Measurements from ENCODE around the gene CCDC97.
A peak's percentile ranks its signal among the peaks of the same experiment; 100 is the strongest.

The CCDC97 gene

DNA sequence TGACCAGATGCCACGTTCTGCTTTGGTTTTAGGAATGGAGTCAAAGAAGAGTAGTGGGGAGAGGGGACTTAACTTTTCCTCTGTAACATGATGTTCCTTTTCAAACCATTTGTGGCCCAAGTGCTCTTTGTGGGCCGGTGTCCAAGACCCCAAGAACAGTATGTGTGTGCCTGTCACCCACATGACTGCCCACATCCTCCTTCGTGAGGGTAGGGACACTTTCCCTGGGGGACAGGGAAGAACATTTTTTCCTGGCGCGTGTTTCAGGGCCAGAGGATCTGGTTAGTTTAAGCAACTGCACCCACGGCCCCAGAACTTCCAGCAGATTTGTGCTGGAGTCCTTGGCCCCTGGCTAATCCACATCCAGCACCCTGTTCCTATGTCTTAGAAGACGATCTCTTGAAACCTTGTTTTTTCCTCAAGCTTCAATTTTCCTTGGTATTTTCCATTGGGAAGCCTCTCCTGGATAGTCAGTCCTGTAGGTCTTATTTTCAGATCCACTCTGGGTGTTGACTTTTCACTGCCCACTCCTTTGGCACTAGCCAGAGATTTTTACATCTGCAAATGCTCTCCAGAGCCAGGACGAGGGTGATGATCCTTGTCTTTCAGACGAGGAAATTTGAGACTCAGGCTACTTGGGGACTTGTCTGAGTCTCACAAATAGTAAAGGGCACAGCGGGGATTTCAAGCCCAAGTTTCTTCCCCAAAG lies 10.8 kb upstream of the CCDC97 start:
- DNase-seq: no peak

DNA sequence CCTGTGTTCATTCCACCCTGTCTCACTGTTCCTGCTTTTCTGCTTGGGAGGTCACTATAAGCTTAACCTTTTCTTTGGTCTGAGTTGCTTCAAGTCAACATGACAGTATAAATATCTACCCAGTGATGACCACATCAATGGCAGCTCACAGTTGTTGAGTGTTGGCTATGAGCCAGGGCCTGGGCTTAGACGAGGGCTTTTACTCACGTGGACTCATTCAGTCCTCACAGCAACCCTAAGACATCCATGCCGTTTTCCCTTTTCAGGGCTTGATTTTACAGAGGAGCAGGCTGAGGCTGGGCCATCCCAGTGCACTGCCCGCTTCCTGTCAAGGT lies 10.2 kb upstream of the CCDC97 start:
- no peak for DNase-seq

DNA sequence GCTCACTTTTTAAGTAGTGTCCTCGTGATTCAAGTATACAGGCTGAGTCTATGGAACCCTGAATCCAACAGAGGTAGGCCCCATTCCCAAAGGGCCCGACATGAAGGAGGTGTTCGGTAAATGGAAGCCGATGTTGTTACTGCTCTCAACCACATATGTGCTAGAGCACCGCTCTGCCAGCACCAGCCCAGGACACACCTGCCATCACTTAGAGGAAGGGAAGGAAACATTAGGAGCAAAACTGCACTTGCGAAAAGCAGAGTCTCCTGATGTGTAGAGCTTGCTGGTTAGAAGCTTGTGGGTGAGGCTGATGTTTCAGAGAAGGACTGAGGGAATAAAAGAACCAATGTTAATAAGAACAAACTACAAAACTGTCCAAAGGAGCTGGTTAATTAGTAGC lies 9.4 kb upstream of the CCDC97 start:
- DNase-seq: no peak

DNA sequence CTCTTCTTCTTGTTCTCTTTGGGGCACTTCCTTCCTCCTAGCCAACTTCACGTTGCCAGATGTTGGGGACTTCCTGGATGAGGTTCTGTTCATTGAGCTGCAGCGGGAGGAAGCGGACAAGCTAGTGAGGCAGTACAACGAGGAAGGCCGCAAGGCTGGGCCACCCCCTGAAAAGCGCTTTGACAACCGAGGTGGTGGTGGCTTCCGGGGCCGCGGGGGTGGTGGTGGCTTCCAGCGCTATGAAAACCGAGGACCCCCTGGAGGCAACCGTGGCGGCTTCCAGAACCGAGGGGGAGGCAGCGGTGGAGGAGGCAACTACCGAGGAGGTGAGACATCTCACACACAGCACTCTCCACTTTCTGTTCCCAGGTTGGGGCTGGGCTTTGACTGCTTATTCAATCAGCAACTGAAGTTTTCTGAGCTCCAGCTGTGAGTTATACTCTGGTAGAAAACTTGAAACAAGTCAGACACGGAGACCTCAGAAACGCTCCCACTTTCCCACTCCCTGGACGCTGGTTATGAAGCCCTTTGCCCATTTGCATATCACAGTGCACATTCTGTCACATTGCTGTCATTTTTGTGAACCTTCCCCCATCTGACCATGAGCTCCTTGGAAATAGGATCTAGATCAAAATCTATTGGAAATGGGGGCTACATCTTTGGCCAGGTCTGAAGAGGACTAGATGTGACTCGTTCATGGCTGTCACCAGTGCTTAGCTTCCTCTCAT lies 7.2 kb upstream of the CCDC97 start:
- DNase-seq: no peak

DNA sequence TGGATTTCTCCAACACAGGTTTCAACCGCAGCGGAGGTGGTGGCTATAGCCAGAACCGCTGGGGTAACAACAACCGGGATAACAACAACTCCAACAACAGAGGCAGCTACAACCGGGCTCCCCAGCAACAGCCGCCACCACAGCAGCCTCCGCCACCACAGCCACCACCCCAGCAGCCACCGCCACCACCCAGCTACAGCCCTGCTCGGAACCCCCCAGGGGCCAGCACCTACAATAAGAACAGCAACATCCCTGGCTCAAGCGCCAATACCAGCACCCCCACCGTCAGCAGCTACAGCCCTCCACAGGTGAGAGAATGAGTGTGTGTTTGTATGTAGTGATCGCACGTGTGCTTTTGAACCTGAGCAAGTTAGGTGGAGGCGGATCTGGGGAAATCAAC lies 6.0 kb upstream of the CCDC97 start:
- no peak for DNase-seq

DNA sequence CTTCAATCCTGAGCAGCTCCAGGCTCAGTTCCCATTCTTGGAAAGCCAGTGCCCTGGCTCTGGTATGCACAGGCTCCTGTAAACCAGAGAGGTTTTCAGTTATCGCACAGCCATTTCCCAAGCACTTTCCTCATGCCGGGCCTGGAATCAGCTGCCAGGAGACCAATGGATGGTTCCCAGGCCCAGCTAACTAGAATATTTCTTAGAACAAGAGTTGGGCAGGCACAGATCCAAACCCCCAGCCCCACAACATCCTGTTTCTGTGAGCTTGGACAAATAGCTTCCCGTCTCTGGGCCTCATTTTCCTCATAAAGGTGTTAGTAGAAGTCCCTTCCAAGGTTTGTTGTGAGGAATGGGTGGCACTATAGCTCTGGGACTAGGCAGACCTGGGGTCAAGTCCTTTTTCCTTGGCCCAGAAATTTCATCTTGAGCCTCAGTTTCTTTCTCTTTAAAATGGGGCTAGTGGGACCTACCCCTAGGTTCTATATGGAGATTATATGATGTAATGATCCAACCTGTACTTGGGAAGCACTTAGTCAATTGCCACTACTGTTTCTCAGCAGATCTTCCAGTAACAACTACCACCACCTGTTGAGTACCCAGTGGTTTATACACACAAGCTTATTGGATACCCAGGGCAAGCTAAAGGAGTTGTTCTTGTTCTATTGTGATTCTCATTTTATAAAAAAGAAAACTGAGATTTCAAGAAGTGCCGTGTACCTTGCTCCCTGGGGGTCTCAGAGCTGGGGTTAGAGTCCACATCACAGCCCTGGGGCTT lies 5.1 kb upstream of the CCDC97 start:
- no peak for DNase-seq

DNA sequence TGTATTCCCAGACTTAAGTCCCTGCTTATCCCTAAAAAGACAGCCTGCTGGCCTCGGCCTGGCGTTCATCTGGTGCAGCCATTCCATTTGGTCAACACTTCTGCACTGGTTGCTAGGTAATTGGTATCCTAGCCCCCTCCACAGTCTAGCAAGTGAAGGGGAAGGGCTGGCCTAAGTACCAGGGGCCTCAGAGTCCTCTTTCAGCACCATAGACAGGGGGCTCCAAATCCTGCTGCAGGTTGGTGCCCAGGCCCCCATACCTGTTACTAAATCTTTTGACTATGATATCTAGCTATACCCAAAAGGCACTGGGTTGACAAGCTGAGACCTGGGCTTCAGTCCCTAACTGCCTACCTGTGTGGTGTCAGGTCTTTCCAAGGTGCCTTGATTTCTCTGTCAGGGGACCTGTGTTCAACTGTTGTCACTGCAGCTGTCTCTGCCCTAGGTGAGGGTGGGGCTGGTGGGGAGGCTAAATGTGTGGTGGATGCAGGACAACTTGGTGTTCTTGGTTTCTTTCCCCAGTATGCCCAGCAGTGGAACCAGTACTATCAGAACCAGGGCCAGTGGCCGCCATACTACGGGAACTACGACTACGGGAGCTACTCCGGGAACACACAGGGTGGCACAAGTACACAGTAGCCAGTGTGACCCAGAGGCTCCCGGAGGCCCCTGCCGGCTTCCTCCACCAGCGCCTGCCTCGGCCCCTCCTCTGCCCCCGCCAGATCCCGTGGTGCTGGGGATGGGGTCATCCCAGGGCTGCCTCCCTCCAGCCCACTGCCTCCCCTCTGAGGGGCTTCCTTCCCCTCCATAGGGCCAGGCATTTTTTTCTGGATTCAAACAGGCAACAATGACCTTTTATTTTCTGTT lies 3.8 kb upstream of the CCDC97 start:
- DNase-seq: no peak

DNA sequence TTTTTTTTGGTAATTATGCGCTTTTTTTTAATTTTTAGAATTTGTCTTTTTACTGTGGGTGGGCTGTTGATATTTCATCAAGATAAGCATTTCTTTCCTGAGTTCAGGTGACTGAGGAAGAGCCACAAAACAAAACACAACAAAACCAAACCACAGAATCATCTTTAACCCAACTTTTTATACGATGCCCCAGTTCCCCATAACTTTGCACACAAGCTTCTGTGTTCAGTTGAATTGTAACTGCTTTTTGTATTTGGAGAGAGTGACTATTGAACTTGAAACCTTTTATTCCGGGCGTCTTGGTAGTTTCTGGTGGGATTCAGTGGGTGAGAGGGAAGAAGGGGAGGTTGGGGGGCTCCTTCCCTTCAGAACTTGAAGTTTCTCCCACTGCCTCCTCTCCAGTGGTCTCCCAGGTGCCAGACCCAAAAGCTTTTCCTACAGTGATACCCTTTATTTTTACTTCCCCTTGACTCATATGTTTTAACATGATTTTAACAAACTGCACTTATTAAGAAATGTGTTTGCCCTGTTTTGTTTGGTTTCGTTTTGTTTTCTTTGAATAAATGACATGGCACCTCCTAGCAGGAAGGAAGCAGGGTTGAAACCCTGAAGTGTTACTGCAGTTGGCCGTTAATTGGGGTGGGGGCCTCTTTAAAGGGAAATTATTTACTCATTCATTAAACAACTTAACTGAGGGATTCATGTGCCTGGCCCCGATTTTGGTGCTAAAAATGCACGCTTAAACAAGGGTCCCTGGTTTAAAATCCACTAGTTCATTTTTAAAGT lies 2.7 kb upstream of the CCDC97 start:
- DNase-seq: no peak

DNA sequence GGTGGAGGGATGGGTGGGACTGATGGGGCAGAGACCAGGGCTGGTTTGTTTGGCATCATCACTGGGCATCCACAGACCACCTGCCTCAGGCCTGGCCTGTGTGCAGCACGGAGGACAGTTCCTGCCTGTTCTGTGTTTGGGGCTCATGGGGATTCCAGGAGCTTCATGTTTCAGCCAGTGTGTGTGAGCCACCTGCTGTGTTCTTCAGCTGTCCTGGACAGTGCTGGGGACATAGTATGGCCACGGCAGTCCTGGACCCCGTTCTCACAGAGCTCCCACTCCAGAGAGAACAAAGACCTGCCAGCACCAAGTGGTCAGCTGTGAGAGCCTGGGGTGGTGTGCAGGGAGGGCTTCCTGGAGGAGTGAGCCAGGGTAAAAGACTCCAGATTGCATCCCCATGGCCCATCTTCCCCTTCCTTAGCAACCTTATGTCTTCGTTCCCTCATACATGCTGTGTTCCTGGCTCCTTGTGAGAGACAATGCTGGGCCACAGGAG lies 2.0 kb upstream of the CCDC97 start:
- DNase-seq: no peak

DNA sequence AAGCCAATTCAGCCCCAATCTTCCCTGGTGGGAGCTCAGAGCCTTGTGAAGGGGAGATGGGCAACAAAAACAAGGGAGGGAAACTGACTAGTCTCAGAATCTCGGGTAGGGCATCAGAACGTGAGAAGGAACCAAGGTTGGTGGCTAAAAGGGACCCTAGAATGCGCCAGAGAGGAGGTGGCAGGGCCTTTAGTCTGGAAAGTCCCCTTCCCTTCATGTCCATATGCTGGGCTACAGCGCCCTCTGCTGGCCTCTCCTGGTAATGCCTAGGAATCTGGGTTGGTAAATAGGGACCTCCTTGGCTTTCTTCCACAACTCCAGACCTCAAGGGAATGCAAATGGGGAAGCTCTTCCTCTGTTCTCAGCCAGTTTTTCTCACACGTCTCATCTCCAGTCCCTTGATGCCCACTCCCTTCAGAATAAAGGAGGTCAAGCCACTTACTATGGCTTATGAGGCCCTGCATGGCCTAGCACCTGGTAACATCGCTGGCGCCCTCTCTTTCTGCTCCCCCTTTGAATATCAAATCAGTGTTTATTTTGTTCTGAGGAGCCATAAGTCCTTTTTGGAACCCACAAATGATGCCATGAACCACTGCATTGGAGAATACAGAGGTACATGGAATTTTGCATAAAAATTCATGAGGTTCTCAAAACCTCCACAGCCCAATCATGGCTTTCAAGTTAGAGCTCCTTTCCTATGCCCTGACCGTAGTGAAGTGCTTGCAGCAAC lies 1.4 kb upstream of the CCDC97 start:
- peak; percentile 80 for DNase-seq

DNA sequence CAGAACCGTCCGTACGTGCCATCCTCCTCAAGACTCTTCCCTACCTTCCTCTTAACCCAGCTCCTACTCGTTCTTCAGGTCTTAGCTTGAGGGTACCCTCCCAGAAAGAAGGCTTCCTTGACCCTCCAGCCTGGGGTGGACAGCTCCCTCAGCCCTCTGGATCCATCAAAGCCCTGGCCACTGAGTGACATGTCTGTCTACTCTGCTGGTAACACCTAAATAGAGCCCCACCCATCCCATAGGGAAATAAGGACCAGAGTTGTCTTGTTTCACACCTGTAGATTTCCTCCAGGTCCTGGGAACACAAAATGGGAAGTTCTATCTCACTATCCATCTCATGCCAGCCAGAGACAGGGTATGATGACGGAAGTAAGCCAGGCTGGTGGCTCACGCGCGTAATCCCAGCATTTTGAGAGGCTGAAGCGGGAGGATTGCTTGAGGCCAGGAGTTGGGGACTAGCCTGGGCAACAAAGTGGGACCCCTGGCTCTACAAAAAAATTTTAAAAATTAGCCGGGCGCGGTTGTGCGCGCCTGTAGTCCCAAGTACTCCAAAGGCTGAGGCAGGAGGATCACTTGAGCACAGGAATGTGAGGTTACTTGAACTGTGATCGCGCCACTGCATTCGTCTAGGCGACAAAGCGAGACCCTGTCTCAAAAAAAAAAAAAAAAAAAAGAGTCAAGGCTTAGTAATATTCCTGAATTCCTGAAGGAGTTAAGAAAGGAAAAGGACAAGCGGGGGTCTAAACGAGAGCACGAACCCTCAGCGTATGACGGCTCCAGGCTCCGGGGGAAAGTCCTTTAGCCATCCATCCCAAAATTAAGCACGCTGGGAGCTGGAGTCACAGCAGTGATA lies 566 bp upstream of the CCDC97 start:
- no peak for DNase-seq

DNA sequence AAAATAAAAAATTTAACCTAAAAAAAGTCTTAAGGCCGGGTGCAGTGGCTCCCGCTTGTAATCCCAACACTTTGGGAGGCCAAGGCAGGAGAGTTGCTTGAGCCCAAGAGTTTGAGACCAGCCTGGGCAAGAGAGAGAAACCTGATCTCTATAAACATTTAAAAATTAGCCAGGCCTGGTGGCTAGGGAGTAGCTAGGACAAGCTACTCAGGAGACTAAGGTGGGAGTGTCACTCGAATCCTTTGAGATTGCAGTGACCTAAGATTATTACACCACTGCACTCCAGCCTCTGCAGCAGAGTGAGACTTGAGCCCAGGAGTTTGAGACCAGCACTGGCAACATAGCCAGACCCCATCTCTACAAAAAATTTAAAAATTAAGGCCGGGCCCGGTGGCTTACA lies 1.1 kb downstream of the CCDC97 start:
- DNase-seq: no peak

DNA sequence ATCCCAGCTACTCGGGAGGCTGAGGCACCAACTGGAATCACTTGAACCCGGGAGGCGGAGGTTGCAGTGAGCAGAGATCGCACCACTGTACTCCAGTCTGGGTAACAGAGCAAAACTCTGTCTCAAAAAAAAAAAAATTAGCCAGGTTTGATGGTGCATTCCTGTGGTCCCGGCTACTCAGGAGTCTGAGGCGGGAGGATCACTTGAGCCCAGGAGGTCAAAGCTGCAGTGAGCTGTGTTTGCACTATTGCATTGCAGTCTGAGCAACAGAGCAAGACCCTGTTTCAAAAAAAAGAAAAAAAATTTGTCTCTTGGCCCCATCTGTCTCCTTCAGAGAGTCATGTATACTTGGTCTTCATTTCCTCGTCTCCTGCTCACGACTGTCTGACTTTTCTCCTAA lies 1.6 kb downstream of the CCDC97 start:
- no peak for DNase-seq

DNA sequence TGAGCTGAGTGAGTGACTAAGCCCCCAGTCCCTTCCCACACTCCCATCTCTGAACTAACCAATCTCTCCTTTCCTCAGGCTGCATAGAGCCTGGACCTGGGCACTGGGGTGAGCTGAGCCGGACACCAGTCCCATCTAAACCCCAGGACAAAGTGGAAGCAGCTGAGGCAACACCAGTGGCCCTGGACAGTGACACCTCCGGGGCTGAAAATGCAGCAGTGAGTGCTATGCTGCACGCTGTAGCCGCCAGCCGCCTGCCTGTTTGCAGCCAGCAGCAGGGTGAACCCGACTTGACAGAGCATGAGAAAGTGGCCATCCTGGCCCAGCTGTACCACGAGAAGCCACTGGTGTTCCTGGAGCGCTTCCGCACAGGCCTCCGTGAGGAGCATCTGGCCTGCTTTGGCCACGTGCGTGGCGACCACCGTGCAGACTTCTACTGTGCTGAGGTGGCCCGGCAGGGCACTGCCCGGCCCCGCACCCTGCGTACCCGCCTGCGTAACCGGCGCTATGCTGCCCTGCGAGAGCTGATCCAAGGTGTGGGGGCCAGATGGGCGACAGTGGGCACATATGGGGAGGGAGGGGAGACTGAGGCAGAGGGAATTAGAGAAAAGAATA lies 6.4 kb downstream of the CCDC97 start:
- DNase-seq: no peak

DNA sequence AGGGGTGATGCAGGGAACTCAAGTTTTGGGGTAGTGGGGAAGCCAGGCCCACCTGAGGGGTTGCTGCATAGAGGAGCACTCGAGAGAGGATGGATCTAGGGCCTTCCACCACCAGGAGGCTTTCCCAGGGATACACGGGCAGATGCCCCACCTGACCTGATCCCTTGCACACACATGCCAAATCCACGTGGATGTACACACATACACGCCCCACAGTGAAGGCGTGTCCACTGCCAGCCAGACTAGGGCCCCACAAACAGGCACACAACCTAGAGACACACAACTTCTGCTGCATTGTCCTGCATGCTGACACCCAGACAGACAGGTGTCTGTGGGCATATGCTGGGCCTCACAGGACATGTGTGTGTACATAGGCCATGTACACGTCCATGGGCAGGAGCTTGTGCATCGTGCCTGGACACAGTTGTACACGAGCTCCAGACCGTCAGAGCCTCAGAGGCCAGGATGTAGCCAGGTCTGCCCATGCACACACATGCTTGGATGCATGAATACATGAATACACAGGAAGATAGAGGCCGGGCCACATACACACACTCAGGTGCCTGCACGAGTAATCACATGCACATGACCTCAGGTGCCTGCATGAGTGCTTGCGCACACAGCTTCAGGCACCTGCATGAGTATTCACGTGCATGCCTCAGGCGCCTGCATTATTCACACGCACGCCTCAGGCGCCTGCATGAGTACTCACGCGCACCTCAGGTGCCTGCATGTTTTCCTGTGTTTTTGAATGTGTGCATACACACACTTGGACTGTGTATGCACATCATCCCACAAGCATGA lies 8.9 kb downstream of the CCDC97 start:
- DNase-seq: no peak

DNA sequence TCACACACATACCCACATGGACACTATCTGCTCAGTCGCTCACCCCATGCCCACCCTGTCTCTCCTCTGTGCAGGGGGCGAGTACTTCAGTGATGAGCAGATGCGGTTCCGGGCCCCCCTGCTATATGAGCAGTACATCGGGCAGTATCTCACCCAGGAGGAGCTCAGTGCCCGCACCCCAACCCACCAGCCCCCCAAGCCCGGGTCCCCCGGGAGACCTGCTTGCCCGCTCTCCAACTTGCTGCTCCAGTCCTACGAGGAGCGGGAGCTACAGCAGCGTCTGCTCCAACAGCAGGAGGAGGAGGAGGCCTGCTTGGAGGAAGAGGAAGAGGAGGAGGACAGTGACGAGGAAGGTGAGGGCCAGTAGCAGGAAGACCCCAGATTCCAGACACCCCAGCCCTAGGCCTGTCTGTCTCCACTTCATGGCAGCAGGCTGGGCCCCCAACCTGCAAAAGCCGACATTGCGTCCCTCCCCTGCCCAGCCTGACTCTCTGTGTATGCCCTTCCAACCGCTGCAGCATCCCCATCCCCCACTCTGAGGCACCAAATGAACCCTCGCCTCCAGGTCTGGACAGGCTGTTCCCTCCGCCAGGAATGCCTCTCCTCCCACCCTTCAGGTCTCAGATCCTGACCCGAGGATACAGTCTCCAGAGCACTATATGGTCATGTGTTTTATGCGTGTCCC lies 9.7 kb downstream of the CCDC97 start:
- DNase-seq: no peak

DNA sequence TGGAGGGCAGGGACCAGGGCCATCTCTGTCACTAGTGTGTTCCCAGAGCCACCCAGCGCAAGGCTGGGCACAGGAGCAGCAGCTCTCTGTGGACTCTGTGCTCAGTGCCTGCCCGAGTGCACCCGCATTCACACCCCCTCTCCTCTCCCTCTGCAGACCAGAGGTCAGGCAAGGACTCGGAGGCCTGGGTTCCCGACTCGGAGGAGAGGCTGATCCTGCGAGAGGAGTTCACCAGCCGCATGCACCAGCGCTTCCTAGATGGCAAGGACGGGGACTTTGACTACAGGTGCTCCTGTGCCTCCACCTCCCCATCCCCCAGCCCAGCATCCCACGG lies 10.2 kb downstream of the CCDC97 start:
- DNase-seq: no peak

DNA sequence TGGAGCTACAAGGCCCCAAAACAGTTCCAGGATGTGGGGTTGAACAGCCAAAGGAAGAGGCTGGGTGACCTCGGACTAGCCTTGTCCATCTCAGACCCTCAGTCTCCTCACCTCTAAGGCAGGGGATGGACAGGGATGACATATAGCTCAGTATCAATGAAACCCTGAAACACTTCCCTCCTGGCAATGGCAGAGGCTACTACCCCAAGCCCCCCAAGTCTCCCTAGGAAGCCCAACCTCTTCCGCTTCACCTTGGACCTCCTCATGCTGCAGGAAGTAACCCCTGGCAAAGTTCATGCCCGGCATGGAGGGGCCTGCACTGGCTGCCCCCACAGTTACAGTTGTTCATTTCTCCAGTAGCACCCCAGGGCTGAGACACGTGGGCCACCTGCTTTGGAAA lies 10.6 kb downstream of the CCDC97 start:
- no peak for DNase-seq

DNA sequence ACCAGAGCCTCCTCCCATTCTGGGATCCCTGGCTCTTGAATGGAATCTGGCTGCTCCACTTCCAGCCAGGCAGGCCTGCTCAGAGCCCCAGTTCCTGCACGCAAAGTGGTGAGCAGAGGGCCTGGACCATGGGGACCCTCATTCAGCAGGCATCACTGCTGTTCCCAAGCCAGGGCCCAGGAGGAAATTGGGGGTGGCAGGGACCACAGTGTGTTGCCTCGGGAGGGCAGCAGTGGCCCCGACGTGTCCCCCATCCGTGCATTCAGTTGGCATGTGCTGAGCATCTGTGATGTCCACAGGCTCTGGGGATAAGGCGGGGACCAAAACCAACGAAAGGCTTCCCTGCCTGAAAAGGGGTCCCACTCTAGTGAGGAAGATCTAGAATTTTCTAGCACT lies 11.2 kb downstream of the CCDC97 start:
- DNase-seq: no peak
